GM21737 (cell line): Measurements from ENCODE around the gene ITPKB.

ENCODE experiments used
- ATAC-seq: cut with Tn5 transposase; IDR thresholded peaks from one replicate; pipeline ENCODE4 v1.9.1; 2021; ENCODE audit warnings: mild to moderate bottlenecking, moderate library complexity; ENCODE audit not compliant: unreplicated experiment

Gene ITPKB

DNA sequence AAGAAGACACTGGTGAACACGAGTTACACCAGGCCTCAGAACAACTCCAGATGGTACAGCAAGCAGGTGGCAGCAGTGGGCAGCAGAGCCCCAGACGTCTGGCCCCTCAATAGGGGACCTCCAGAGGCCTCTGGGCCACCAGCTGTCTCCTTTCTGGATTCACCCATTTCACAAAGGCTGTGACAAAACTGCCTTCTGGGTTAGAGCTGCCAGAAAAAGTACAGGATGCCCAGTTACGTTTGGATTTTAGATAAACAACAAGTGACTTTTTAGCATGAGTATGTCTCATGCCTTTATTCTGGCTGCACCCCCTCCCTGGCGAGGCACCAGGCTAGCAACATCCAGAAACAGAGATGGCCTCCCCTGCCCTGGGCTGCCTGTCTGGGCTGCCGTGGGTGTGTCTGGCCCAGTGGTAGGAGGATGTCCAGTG is 30.1 kb downstream of the ITPKB start:
- ATAC-seq, result no peak

DNA sequence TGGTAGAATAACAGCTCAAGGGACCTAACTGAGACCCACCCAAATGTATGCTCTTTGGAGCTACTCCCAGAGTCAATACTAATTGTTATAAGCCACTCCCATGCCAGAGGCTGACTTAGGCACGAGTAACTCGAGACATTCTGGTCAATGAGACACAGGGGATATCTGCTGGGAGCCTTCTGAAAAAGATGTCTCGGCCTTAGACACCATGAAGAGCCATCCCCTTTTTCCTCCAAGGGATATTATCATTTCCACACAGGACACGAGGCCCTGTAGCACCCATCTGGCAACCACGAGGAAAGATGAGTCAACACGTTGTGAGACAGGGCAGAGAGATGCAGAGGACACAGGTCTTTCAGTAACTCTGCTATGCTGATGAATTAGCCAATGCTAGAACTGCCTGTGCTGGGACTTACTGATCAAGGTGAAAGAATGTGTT is 30.7 kb downstream of the ITPKB start:
- no peak for ATAC-seq

DNA sequence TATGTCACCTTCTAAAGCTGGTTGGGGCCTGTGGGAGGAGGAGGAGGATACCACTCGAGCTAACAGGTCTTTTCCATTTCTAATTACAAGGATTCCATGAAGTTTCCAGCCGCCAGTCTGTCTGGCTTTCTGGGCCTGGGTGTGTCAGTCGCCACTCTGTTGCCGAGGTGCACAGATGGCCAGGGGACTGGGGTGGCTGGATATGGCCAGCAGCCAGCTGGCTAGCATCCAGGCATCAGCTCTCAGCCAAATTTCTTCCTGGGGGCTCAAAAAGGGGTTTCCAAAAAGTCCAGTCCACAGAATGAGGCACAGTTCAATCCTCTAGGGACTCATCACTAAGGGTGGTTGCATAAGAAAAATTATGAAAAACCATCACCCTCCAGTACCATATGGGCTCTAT is 32.4 kb downstream of the ITPKB start:
- ATAC-seq, result no peak

DNA sequence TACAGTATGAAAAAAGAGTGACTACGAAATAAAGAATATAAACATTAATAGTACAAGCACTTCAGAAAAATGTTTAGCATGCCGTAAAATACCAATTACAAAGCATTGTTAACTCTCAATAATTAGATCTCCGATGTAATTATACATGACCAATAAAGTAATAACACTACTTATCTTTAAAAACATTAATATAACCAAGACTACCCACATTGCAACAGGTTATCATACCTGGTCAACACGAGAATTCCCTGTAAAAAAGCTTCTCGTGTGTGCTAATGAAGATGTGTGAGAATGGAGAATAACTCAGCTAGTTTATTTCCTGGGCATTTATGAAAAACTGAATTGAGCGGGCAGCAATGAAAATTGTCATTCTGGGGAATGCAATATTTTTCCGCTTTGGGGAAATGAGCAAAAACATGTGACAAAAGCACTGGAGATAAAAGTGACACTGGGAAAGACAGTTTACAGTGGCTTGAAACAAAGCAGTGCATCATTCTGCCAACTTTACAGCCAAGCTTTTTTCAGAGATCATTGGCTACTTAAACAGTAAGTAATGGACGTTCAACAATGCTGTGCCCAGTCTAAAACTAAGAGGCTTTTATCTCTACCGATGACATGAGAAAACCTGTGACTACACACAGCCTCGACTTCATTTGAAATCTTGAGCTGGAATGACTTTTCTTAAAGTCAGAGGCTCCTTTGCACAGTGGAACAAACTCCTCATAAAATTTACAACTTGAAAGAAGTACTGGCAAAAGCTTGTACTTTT is 34.7 kb downstream of the ITPKB start:
- no peak for ATAC-seq

DNA sequence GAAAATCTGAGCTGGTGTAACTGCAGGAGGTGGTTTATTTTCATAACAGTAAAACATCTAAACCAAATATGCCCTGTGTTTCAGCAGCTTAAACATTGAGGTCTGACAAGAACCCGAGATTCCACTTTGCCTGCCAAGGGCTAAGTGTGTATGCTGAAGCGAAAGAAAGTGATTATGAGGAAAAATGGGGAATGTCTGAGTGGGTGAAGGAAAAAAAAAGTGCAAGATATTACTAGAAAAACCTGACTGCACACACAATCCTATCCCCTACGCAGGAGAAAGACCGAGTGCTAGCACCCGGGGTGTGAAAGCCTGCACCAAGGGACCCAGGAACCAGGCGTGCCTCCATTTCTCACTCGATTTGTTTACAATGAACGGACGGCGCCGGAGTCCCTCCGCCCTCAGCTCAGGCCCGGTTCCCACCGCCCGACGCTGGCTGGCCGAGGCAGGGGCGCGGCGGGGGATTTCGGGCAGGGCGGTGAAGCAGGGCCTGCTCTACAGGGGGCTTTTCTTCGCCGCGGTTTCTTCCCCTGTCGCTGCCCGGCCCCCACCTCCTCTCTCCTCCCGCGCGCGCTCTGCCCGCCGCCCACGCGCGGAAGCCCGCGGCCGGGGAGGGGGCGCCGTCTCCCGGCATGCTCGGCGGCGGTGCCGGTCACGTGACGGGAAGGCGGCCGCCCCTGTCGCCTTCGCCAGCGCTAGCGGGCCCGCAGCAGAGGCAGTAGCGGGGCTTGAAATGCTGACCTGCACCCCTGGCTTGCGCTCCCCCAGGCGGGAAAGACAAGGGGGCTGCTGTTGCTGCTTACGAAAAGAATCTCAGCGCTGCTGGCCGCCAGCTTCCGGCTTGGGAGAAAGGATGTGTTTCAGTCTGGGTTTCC is 35.9 kb downstream of the ITPKB start:
- ATAC-seq, result peak; percentile 72

DNA sequence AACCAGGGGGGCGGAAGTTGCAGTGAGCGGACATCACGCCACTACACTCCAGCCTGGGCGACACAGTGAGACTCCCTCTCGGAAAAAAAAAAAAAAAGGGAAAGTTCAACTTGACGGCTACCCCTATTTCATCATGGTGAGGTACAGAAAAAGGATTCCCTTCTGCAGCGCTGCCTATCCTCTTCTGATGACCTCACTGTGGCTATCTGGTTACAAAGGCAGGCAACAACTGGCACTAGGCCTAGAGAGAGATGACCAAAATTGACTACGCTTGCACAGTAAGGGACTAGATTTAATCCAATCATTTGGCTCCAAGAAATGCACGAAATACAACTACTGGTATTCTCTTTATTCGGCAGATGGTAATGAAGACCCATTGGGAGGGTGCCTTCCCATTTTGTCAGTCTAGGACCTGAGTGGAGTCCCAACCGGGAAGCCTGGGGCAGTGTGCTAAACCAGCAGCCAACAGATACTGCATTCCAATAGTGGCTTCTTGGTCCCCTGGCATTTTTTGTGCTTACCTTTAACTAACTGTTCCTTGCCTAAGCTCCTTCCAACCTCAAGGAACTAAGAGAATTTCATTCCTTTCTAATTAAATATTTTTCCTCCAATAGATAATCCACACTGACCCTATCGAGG is 36.6 kb downstream of the ITPKB start:
- no peak for ATAC-seq

DNA sequence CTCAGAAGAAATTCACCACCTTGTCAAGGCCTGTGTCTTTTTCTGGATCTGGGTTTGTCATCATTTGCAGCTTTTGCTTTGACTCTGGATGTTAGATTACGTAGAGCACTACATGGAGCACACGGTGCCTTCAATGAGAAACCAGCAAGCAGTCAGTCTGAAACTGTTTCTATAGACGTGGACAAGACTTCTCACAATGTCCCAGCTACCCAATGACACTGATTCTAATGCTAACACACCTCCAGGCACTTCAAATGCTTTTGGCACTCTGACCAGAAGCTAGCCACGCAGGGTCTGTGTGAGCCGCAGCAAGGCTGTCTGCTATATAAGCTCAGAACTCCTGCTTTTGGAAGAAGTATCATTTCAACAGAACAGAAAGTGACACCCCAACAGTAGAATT is 38.2 kb downstream of the ITPKB start:
- ATAC-seq, result no peak

DNA sequence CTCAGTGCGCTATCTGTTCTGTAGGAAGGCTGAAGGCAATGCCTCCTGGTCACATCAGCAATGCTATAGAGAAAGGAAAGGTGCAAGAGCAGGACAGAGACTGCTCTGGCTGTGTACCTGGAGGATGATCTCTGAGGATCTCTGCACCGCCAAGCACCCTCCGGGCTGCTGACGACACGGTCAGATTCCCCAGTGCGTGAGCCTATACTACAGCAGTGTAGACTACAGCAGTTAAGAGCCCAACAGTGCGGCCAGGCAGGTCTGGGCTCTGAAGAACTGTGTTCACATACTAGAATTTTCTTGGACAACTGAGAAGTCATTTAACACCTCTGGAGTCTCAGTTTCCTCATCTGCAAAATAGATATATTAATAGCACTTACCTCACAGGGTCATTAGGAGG is 39.9 kb downstream of the ITPKB start:
- ATAC-seq, result no peak

DNA sequence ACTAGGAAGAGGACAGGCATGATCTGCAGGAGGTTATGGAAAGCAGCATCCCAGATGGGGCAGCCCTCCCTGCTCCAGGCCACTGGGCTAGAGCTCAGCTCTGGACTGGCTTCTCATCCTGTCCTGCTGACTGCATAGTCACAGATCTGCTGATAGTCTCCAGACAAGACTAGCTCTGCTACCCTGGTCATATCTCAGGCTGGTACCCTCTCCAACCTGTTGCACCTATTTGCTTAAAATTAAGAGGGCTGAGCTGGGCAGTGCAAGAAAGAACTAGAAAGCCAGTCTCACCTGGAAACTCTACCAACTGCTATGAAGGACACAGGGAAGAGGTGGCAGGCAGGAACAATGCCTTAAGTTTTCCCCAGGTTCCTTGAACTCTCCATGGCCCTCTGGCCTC is 40.4 kb downstream of the ITPKB start:
- ATAC-seq, result no peak

DNA sequence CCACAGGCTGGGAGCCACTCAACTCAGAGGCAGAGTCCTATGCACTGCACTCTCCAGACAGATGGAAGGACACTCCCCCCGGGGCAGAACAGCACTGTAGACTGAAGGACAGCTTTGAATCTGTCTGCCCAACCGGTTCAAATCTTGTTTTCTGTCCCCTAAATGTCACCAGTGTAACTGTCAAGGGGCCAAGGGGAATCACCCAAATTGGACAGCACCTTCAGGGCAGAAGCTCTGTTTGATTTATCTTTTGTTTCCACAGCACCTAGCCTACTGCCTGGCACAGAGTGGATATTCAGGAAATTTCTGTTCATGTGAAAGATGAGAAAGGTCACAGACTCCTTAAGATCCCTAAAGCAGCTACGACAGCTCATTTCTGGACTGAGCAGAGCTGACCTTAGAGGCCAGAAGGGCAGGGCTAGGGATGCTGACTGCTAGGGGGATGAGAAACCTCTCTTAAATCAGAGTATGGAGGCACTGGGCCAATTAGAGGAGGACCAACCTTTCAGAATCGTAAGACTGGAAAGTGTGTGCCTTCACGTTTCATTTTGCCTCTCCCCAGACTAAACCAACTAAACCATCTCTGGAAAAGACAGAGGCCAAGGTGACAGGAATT is 41.0 kb downstream of the ITPKB start:
- peak; percentile 30 for ATAC-seq

DNA sequence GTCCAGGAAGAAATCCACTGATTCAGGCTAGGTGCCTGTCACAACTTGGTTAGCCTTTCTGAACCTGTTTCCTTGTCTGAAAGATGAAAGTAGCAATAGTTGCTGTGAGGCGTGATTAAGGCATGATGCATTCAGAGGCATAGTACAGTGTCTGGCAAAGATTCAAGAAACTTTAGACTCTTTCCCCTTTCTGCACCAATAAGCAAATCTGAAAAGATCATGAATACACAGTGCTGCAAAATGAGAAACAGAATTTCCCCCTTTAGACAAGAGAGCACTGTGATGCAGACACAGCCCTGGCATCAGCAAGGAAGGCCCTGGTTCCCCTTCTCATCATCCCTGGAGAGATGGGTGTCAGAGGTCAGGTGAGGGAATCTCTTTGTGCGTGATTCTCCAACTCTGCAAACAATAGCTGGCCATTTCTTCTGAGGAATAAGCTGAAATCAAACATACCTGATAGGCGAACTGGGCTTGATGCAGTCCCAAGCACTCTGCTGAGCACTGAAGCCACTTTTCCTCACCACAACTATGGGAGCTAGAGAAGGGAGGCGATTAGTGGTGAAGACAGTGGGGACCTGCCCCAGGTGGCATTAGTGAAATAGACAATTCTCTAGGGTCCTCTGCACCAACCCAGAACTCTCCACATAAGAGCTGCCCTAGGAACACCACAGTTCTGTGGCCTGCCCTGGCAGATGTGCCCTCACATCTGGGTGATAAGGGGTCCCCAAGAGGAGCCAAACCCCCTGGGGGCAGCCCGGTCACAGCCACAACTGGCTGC is 41.7 kb downstream of the ITPKB start:
- ATAC-seq, result peak; percentile 55

DNA sequence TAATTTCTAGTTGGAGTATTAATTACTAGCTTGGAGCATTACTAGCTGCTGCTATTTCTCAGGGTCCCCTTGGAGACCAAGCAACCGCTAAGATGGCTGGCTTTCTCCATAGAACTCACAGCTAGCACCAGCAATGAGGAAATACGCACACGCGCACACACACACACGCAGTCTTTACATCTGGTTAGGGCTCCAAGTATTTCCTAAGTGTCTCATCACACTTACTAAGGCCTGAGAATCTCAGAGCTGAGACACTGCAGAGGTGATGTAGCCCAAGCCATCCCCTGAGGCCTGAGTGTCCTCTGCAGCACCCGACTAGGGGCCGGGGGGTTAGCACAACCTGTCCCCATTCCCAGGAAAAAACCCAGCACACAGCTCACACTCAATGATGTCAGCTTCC is 42.5 kb downstream of the ITPKB start:
- no peak for ATAC-seq

DNA sequence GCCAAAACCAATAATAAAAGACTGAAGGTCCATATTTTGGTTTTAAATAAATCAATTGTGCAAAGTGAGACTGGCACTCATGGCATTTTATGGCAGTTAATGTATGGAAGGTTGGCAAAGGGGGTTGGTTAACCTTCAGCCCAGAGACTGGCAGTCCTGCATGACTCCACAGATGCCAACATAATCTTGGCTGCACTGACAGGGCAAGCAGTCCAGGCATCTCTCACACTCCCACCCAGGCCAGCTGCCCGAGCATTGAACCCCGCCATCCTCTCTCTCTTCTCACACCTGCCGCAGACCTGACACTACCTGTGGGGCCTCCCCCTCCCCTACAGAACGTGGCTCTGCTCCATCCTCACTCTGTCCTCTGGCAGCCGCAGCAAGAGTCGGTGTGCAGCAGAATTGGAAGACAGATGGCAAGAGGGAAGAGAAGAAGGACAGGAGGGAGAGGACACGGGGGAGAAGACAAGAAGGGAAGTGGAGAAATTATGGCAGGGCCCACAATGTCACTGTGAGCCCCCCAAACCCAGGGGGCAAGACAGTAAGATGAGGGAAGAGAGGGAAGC is 43.7 kb downstream of the ITPKB start:
- no peak for ATAC-seq

DNA sequence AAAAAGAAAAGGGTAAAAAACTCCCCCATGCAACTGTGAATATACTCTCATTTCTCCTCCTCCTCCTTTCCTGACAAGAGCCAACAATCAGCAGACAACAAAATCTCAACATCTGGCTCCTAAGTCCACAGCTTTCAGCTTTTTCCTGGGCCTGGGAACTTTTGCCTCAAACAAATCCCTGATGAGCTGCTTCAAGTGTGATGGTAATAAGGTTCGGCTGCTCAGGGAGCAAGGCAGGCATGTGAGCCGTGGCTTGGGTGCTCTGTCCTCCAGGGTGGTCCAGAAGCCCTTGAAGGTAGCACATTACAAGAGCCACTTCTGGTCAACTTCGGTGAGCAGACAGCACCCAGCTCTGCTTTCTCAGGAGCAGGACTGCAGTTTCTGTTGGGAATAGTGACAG is 46.3 kb downstream of the ITPKB start:
- no peak for ATAC-seq

DNA sequence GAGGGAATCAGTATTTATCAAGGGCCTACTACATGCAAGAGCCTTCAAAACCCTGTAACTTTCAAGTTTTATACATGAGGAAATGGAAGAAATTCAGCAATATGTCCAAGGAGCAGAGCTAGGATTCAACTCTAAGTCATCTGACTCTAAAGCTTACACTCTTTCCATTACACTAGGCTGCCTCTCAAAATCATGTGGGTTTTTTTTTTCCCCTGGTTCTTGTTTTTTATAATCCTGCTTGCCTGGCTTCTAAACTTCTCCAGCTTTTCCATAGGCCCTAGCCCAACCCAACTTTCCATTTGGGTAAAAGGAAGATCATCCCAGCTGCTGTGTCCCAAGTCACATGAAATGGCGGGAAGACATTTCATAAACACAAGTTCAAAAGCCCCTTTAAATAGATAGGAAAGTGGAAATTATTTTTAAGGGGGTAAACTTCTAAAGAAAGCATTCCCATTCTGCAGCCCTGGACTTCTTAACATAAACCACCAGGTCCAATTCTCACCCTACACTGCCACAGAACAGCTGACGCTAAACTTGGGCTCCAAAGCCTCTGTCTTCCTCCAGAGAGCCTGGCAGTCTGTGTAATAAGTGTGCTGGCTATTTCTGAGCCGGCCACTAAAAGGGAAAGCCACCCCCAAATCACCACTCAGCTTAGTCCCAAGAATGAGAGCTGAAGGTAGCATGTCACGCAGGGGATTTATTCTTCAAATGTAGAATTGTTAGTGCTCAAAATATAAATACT is 46.9 kb downstream of the ITPKB start:
- no peak for ATAC-seq

DNA sequence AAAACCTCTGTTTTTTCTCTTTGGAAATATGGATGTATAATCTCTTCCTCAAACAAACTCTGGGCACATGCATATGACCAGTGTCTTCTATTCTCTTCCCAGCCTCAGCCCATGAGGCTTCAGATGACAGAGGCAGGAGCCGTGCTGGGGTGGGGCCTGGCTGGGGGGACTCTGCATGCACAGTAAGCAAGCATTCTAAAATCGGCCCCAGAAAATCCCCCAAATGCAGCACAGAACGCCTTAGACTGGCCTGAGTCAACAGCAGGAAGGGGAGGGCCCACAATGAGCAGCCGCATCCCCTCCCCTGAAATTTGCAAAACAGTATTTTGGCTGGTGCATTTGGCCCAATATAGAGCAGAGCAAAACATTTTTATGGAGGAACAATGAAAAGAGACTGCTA is 47.8 kb downstream of the ITPKB start:
- peak; percentile 40 for ATAC-seq

DNA sequence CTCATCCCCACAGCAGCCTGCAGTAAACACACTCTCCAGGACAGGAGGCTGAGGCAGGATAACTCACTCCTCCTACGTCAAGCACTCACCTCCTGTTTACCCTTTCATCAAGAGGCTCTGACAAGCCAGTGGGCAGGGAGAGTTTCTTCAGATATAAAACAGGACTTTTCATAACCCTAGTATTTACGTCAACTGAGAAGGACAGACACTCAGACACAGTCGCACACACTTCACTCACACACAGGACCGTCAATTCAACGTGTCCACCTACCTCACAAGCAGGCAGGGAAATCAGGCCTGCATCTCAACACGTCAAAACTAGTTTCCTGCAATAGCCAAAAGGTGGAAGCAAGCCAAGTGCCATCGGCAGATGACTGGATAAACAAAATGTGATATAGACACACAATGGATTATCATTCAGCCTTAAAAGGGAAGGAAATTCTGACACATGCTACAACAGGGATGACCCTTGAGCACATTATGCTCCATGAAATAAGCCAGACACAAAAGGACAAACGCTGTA is 48.6 kb downstream of the ITPKB start:
- no peak for ATAC-seq

DNA sequence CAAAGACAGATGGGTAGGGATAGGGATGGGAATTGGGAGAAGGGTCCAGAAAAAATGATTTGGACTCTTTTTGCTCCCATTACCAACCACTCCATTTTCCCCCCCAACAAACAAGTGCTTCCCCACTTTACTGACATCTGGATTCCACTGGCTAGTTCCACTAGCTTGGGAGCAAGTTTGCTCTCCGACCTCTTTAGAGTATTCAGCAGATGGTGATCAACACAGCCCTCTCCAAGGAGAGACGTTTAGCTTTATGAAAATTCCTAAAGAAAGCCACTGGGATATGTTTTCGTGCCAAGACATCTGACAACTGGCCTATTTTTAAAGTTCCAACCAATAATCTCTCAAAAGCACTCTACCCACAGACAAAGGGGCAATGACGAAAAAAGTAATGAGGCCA is 50.3 kb downstream of the ITPKB start:
- ATAC-seq, result no peak

DNA sequence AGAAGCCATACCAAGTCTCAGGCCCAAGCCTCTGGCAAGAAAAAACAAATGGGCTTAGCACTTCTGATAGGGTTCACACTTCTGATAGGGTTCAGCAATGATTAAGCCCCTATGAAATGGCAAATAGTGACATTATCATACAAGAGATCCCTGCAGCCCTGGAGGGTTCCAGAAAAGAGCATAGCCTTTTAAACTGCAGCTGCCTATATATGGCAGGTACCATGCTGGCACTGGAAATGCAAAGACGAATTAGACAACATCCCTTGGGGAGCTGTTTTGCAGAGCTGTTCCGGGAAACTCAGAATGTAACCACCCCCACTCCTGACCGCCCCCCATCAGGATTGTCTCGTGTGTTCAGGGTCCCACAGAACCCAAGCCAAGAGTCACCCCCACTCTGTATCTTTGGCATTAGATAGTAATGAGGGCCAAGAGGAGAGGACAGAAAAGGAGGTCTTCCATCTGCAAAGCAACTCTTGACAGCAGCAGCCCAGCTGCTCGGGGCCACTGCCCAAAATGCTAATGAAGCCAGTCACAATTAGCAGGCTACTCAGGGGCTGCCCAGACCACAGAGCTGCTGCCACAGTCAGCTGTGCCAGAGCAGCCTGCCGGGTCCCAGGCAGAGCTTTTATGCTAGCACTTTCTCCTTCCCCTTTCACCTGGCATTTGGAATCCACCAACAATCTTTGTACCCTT is 50.9 kb downstream of the ITPKB start:
- ATAC-seq, result no peak
